GM23338 (cell line): ENCODE results near the gene TSSC4. TPM values are rescaled to one million over a fixed set of nuclear protein-coding genes. Genes with fewer than 3 reads are reported as not detected.
A peak's percentile ranks its signal among the peaks of the same experiment; 100 is the strongest.

Source experiments
- ATAC-seq: fragments of 200-7000 bp; cut with Tn5 transposase; 3 replicates; pipeline ENCODE4 v1.9.1; 2020
- DNase-seq: peaks from one replicate; pipeline ENCODE4 v3.0.0-alpha.2; 2015; ENCODE audit warnings: low spot score
- H2AFZ ChIP-seq: fragments of 200-600 bp; sonication (generic); 2 replicates; pipeline ENCODE4 v1.8.0; 2016; ENCODE audit warnings: antibody characterized with exemption, mild to moderate bottlenecking, moderate library complexity
- H3F3A ChIP-seq: fragments of 200-600 bp; sonication (generic); replicated peaks from 2 replicates; pipeline ENCODE4 v1.8.0; 2017; ENCODE audit warnings: antibody characterized with exemption, mixed run types, low read depth
- H3K27ac ChIP-seq: fragments of 200-600 bp; sonication (generic); 2 replicates; pipeline ENCODE4 v1.6.1; 2016; ENCODE audit warnings: low read depth
- H3K27me3 ChIP-seq: fragments of 200-600 bp; sonication (generic); 2 replicates; pipeline ENCODE4 v1.8.0; 2016; ENCODE audit warnings: mild to moderate bottlenecking, mixed run types, moderate library complexity; ENCODE audit not compliant: insufficient read depth
- H3K36me3 ChIP-seq: fragments of 200-600 bp; sonication (generic); 2 replicates; pipeline ENCODE4 v1.8.0; 2016; ENCODE audit warnings: mild to moderate bottlenecking; ENCODE audit not compliant: insufficient read depth
- H3K4me1 ChIP-seq: fragments of 200-600 bp; sonication (generic); 2 replicates; pipeline ENCODE4 v1.8.0; 2016; ENCODE audit warnings: mild to moderate bottlenecking, moderate library complexity; ENCODE audit not compliant: insufficient read depth
- H3K4me2 ChIP-seq: fragments of 200-600 bp; sonication (generic); 2 replicates; pipeline ENCODE4 v1.7.1; 2017; ENCODE audit warnings: mixed run types
- H3K4me3 ChIP-seq: fragments of 200-600 bp; sonication (generic); 2 replicates; pipeline ENCODE4 v1.6.1; 2016; ENCODE audit warnings: mixed run types
- H3K79me2 ChIP-seq: fragments of 200-600 bp; sonication (generic); replicated peaks from 2 replicates; pipeline ENCODE4 v1.8.0; 2017; ENCODE audit warnings: mild to moderate bottlenecking; ENCODE audit not compliant: insufficient read depth
- H3K9me2 ChIP-seq: fragments of 200-600 bp; sonication (generic); 2 replicates; pipeline ENCODE4 v1.8.0; 2017; ENCODE audit not compliant: insufficient read depth
- H4K20me1 ChIP-seq: fragments of 200-600 bp; sonication (generic); replicated peaks from 2 replicates; pipeline ENCODE4 v1.8.0; 2017; ENCODE audit warnings: mild to moderate bottlenecking; ENCODE audit not compliant: insufficient read depth
- H3K27ac Mint-ChIP-seq: 2 replicates; pipeline ENCODE4 v1.8.0; 2020; ENCODE audit warnings: inconsistent platforms, mild to moderate bottlenecking, moderate library complexity, mixed read lengths
- H3K27me3 Mint-ChIP-seq: 3 replicates; pipeline ENCODE4 v1.8.0; 2022; ENCODE audit warnings: low read depth, mild to moderate bottlenecking, moderate library complexity, mixed read lengths, inconsistent platforms; ENCODE audit not compliant: insufficient read depth, poor library complexity
- H3K36me3 Mint-ChIP-seq: 3 replicates; pipeline ENCODE4 v1.8.0; 2021; ENCODE audit warnings: low read depth, mild to moderate bottlenecking, inconsistent platforms, moderate library complexity, mixed read lengths
- H3K4me1 Mint-ChIP-seq: 3 replicates; pipeline ENCODE4 v1.8.0; 2020; ENCODE audit warnings: mild to moderate bottlenecking, inconsistent platforms, mixed read lengths
- H3K4me3 Mint-ChIP-seq: 3 replicates; pipeline ENCODE4 v1.8.0; 2021; ENCODE audit warnings: moderate library complexity, mild to moderate bottlenecking, inconsistent platforms, mixed read lengths
- H3K9me3 Mint-ChIP-seq: 3 replicates; pipeline ENCODE4 v1.8.0; 2020; ENCODE audit warnings: moderate library complexity, mild to moderate bottlenecking, inconsistent platforms, mixed read lengths
- CREB1 ChIP-seq: fragments of 250-450 bp; sonication (Bioruptor Pico); IDR thresholded peaks from 2 replicates; pipeline ENCODE4 v1.5.0; 2020; ENCODE audit warnings: low read depth, mild to moderate bottlenecking, moderate library complexity
- EZH2 ChIP-seq: fragments of 200-600 bp; sonication (generic); IDR thresholded peaks from one replicate; pipeline ENCODE4 v1.8.0; 2017; ENCODE audit warnings: antibody characterized with exemption, mild to moderate bottlenecking, low read depth; ENCODE audit not compliant: unreplicated experiment
- POLR2AphosphoS5 ChIP-seq: IDR thresholded peaks from 2 replicates; pipeline ENCODE4 v1.6.1; 2016; ENCODE audit warnings: antibody characterized with exemption, low read depth
- STAT1 ChIP-seq: IDR thresholded peaks from one replicate; pipeline ENCODE4 v1.6.1; 2016; ENCODE audit warnings: antibody characterized with exemption; ENCODE audit not compliant: unreplicated experiment
- ZNF331 ChIP-seq: fragments of 250-450 bp; sonication (Bioruptor Pico); IDR thresholded peaks from 2 replicates; pipeline ENCODE4 v1.5.0; 2020; ENCODE audit warnings: low read depth, mild to moderate bottlenecking, moderate library complexity
- polyA plus RNA-seq: library from polyadenylated mRNA; unstranded; fragments of >200 nt; fragmentation: Nextera tagmentation; extraction: Ambion mirVana; gene quantifications from 2 replicates; pipeline ENCODE4 v1.2.1, GENCODE V29; 2016
- total RNA-seq: library from RNA; depleted of rRNA; stranded (reverse); fragments of >200 nt; shearing (Covaris generic); gene quantifications from 2 replicates; pipeline ENCODE4 v1.2.3, GENCODE V29; 2014
- TF ChIP-seq, protein P1 (sequence below): fragments of 250-450 bp; sonication (Bioruptor Pico); IDR thresholded peaks from 2 replicates; pipeline ENCODE4 v1.5.0; 2020; ENCODE audit warnings: mild to moderate bottlenecking, moderate library complexity

The TSSC4 gene
- total and polyA plus RNA-seq, 2 experiments from 2014 or later, result 27.5 to 44.3 TPM

DNA sequence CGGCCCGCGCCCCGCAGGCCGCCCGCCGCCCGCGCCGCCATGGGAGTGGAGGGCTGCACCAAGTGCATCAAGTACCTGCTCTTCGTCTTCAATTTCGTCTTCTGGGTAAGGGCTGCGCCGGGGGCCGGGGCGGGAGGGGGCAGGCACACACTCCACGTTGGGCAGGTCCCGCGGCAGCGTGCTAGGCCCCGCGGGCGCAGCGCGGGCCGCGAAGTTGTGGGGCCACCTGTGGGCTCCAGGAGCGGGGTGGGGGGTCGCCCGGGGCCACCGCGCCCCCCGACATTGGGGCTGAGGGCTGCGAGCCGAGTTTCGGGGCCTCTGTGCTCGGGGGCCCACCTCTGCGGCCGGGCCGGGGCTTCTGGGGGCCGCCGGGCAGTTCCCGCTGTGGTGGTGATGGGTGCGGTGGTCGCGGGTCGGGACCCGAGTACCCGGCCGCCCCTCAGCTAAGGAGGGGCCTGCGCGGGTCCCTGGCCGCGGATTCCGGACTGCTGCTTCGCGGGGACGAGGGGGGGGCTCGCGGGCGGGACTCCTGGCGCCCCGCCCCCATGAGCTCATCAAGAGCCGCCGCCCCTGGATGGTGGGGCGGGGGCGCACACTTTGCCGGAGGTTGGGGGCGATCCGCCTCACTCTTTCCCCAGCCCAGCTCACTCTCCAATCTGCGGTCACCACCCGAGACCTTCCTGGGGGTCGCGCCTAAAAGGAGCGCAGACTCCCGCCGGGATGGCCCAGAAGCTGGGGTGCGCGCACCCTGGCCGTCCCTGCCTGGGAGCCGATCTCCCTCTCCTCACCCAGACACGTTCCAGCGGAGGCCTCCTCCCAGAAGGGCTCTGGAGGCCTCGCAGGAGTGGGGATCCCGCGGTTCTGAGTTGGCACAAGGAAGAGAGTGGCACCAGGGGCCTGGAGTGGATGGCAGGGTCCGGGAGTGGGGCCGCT, 22.8 kb upstream of the TSSC4 start:
- TF ChIP-seq CREB1 (CRISPR knock-in tag), result peak; percentile 85
- TF ChIP-seq EZH2, result no peak
- peak; percentile 50 for TF ChIP-seq POLR2AphosphoS5
- no peaks in the 10 kb centered on the region for H3K9me2 ChIP-seq
- no peaks in the 10 kb centered on the region for H3K36me3 ChIP-seq
- DNase-seq (peak; percentile 82), ATAC-seq (peak; percentile 41)
- H3K4me3 Mint-ChIP-seq, result peak overlapping the region; percentile 89
- H3K27ac Mint-ChIP-seq, result peak overlapping the region; percentile 56; the same call in 1 of the 2 replicates
- no peak overlapping the region for H2AFZ ChIP-seq
- no peaks in the 10 kb centered on the region for H3K9me3 Mint-ChIP-seq
- peaks cover 16% of the 10 kb centered on the region; the same call in 1 of the 2 replicates for H3K4me1 ChIP-seq
- peak overlapping the region; percentile 91 for H3K4me3 ChIP-seq
- peak overlapping the region; percentile 96 for H3K4me2 ChIP-seq
- H3K27ac ChIP-seq, result no peak overlapping the region
- peaks cover 37% of the 10 kb centered on the region for H4K20me1 ChIP-seq
- peaks cover 17% of the 10 kb centered on the region for H3K4me1 Mint-ChIP-seq
- H3K27me3 Mint-ChIP-seq, result peaks cover 14% of the 10 kb centered on the region
- no peaks in the 10 kb centered on the region for H3K27me3 ChIP-seq
- H3F3A ChIP-seq, result no peaks in the 10 kb centered on the region
- peaks cover 51% of the 10 kb centered on the region for H3K79me2 ChIP-seq
- H3K36me3 Mint-ChIP-seq, result no peaks in the 10 kb centered on the region

GRCh38 chr11:2378527-2379210, 21.9 kb upstream of the TSSC4 start:
- TF ChIP-seq, protein P1, sequence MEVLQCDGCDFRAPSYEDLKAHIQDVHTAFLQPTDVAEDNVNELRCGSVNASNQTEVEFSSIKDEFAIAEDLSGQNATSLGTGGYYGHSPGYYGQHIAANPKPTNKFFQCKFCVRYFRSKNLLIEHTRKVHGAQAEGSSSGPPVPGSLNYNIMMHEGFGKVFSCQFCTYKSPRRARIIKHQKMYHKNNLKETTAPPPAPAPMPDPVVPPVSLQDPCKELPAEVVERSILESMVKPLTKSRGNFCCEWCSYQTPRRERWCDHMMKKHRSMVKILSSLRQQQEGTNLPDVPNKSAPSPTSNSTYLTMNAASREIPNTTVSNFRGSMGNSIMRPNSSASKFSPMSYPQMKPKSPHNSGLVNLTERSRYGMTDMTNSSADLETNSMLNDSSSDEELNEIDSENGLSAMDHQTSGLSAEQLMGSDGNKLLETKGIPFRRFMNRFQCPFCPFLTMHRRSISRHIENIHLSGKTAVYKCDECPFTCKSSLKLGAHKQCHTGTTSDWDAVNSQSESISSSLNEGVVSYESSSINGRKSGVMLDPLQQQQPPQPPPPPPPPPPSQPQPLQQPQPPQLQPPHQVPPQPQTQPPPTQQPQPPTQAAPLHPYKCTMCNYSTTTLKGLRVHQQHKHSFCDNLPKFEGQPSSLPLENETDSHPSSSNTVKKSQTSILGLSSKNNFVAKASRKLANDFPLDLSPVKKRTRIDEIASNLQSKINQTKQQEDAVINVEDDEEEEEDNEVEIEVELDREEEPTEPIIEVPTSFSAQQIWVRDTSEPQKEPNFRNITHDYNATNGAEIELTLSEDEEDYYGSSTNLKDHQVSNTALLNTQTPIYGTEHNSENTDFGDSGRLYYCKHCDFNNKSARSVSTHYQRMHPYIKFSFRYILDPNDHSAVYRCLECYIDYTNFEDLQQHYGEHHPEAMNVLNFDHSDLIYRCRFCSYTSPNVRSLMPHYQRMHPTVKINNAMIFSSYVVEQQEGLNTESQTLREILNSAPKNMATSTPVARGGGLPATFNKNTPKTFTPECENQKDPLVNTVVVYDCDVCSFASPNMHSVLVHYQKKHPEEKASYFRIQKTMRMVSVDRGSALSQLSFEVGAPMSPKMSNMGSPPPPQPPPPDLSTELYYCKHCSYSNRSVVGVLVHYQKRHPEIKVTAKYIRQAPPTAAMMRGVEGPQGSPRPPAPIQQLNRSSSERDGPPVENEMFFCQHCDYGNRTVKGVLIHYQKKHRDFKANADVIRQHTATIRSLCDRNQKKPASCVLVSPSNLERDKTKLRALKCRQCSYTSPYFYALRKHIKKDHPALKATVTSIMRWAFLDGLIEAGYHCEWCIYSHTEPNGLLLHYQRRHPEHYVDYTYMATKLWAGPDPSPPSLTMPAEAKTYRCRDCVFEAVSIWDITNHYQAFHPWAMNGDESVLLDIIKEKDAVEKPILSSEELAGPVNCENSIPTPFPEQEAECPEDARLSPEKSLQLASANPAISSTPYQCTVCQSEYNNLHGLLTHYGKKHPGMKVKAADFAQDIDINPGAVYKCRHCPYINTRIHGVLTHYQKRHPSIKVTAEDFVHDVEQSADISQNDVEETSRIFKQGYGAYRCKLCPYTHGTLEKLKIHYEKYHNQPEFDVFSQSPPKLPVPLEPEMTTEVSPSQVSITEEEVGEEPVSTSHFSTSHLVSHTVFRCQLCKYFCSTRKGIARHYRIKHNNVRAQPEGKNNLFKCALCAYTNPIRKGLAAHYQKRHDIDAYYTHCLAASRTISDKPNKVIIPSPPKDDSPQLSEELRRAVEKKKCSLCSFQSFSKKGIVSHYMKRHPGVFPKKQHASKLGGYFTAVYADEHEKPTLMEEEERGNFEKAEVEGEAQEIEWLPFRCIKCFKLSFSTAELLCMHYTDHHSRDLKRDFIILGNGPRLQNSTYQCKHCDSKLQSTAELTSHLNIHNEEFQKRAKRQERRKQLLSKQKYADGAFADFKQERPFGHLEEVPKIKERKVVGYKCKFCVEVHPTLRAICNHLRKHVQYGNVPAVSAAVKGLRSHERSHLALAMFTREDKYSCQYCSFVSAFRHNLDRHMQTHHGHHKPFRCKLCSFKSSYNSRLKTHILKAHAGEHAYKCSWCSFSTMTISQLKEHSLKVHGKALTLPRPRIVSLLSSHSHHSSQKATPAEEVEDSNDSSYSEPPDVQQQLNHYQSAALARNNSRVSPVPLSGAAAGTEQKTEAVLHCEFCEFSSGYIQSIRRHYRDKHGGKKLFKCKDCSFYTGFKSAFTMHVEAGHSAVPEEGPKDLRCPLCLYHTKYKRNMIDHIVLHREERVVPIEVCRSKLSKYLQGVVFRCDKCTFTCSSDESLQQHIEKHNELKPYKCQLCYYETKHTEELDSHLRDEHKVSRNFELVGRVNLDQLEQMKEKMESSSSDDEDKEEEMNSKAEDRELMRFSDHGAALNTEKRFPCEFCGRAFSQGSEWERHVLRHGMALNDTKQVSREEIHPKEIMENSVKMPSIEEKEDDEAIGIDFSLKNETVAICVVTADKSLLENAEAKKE (CRISPR knock-in tag), result no peak
- TF ChIP-seq ZNF331 (CRISPR knock-in tag), result no peak
- TF ChIP-seq STAT1, result no peak
- Mint-ChIP-seq H3K4me1 (peaks cover 21% of the 10 kb centered on the region), H3K27ac (peak overlapping the region; percentile 56), H3K9me3 (no peaks in the 10 kb centered on the region), H3K36me3 (no peaks in the 10 kb centered on the region), H3K27me3 (peaks cover 14% of the 10 kb centered on the region), H3K4me3 (peak overlapping the region; percentile 89)
- Histone ChIP-seq H3K9me2 (no peaks in the 10 kb centered on the region), H3K27me3 (no peaks in the 10 kb centered on the region), H3K36me3 (no peaks in the 10 kb centered on the region), H3K4me2 (peak overlapping the region; percentile 96), H3K79me2 (peaks cover 59% of the 10 kb centered on the region), H4K20me1 (peaks cover 37% of the 10 kb centered on the region), H3K4me1 (peaks cover 16% of the 10 kb centered on the region; the same call in 1 of the 2 replicates), H3F3A (no peaks in the 10 kb centered on the region), H3K27ac (no peak overlapping the region), H2AFZ (no peak overlapping the region), H3K4me3 (peak overlapping the region; percentile 91)
- no peak for ATAC-seq
- no peak for DNase-seq
